Fibroblast of the aortic adventitia (primary cell): ENCODE data around the gene LRRC4. TPM values are rescaled to one million over a fixed set of nuclear protein-coding genes. Genes with fewer than 3 reads are reported as not detected.

Source experiments
- DNase-seq: peaks from one replicate; pipeline ENCODE4 v3.0.0-alpha.2; 2010; ENCODE audit warnings: low read depth
- H3K4me3 ChIP-seq: 2 replicates; pipeline ENCODE4 v1.5.1; 2011; ENCODE audit warnings: low read depth, mild to moderate bottlenecking, control low read depth, low read length, moderate library complexity
- CTCF ChIP-seq: IDR thresholded peaks from 2 replicates; pipeline ENCODE4 v1.5.1; 2011; ENCODE audit warnings: mild to moderate bottlenecking, low read length, control low read depth, inconsistent platforms; ENCODE audit not compliant: insufficient read depth
- total RNA-seq: library from RNA; depleted of rRNA; stranded (reverse); fragments of >200 nt; gene quantifications from 2 replicates; pipeline ENCODE4 v1.2.3, GENCODE V29; 2012; ENCODE audit warnings: low replicate concordance

The LRRC4 gene
- total RNA-seq, 1 donor: 0.27 TPM

GRCh38 chr7:127997226-127997922, 33.9 kb downstream of the LRRC4 start:
- TF ChIP-seq CTCF: no peak
- DNase-seq: no peak

GRCh38 chr7:127996253-127997071, 34.8 kb downstream of the LRRC4 start:
- no peak for TF ChIP-seq CTCF
- H3K4me3 ChIP-seq: no peak overlapping the region
- no peak for DNase-seq

More at GRCh38 chr7:127997226-127997922, 33.9 kb downstream of the LRRC4 start:
- H3K4me3 ChIP-seq: no peak overlapping the region

GRCh38 chr7:127995881-127996215, 35.4 kb downstream of the LRRC4 start:
- no peak for DNase-seq
- no peak overlapping the region for H3K4me3 ChIP-seq
- TF ChIP-seq CTCF: no peak

DNA sequence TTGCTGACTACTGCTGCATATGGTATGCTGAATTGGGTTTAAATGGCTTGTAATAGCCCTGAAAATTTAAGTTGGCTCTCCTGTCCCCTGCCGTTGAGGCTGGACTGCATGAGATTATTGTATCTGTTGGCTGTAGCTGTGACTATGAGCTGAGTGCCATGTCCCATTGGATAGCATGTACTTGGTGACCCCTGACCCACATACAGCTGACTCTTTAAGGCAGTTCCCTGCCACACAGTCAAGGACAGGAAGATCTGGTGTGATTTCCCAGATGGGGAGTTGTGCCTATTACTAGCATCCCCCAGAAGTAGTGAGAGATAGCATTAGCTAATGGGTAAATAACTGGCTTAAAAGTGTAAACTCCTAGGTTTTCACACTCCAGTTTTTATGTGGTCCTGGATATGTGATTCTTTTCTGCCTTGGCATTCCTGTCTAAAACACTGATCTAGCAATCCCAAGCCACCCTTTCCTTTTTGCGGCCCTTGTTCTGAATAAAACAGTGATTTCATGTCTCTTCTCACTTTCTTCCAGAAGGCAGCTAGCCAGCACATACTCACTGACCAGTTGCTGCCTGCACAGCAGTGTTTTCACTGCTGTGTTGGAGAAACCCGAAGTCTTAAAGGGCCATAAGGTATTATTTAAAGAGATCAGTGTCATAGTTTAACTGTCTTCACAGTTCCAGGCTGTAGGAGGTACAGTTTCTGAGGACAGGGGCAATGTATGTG, 35.9 kb downstream of the LRRC4 start:
- peak; percentile 65 for DNase-seq
- no peak overlapping the region for H3K4me3 ChIP-seq
- TF ChIP-seq CTCF: no peak

DNA sequence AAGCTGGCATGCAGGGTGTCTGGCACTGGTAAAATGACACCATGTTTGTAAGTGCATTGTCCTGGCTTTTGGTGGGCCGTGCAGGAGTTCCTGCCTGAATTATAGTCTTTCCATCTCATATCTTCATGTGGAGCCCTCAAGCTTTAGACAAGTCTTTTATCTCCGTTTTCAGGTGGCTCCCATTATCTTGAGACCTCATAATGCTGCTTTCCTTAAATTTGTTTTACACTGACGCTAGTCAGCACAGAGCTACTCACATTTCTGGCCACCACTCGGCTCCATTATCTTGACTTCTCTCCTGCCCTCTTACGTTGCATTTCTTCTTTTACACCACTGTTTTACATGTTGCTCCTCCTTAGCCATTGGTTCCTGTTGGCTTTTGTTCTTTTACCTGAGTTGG, 37.2 kb downstream of the LRRC4 start:
- TF ChIP-seq CTCF: no peak
- no peak overlapping the region for H3K4me3 ChIP-seq
- no peak for DNase-seq

DNA sequence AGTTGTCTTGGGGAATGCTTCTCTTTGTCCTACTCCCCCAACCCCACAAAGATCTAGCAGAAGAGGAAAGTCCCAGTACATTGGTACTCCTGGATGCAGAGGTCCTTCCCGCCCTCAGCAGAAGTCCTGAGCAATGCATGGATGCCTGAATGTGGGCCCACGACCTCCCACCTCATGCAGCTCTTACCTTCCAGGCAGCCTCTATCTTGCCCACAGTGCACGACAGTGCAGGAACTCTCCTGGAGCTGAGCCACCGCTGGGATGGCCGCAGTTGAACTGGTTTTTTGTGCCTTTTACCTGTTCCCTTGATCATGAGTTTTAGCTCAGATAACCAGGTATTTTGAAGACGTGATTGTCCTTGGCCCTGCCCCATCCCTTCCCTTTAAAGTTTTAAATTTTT, 37.9 kb downstream of the LRRC4 start:
- no peak for TF ChIP-seq CTCF
- DNase-seq: no peak
- H3K4me3 ChIP-seq: no peak overlapping the region
